ENCODE data around the gene SNURF. TPM values are rescaled to one million over a fixed set of nuclear protein-coding genes. Genes with fewer than 3 reads are reported as not detected.

The SNURF gene
- 5.2 to 16.4 TPM (median 10.8 TPM) in 5 replicates for total RNA-seq (2022; extraction: Qiagen RNA extraction)

GRCh38 chr15:24954783-24955530, at the start of gene SNURF, which contains the start of gene SNRPN:
Gene SNURF, plus strand, starts transcription at chr15:24954987. Its CDS starts 62 bp downstream, at chr15:24955049.
Gene SNRPN, plus strand, starts transcription at chr15:24954987. Its CDS starts 19,467 bp downstream, at chr15:24974454.

Other genes starting within 250 kb of the SNURF start
- 96.2 to 102 TPM (median 97.9 TPM) in 5 replicates for gene SNRPN, start within 50 bp of the SNURF start, total RNA-seq (2022; extraction: Qiagen RNA extraction)

All from A549 treated with Hydrocortisone at 1 μM for 4 hours (cell line).